ENCODE results near the gene CEP95.
"Not testable (repeated sequence)": the region's sequence is repeated elsewhere in the genome, so short reads cannot be mapped to it uniquely, and the experiment has no call there.

The CEP95 gene, protein sequence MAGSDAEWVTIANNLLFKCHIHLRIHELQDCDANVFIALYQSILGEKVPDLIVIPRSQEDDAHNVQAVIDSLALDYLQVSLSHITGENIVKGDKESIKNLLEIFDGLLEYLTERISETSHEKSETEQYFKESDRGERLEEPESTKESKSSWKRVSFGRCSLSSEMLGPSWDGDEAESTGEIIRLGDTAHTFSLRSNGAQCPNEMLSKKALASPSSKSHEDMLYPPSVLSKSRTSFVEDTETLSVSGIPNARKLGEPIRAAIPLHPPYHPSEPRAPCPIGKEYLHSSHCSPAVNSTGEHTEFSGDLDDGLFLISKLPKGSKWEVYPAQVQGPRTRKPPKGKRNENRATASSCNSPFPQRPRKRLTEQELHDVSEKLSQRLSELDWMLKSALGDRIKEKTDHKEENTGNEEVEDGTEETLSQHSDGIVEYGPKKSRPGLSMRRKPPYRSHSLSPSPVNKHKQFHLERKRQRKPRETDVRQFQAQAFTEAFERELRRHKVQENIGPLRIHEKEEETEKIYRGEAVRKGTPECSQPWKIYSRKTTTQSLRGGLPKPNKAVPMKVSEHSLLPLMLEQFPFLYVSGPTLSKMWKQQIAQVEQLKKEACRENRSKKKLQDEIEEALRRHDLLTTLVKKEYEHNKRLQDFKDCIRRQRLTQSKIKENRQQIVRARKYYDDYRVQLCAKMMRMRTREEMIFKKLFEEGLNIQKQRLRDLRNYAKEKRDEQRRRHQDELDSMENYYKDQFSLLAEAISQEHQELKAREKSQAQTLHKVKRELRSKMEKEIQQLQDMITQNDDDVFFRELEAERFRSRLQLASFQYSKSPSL

DNA sequence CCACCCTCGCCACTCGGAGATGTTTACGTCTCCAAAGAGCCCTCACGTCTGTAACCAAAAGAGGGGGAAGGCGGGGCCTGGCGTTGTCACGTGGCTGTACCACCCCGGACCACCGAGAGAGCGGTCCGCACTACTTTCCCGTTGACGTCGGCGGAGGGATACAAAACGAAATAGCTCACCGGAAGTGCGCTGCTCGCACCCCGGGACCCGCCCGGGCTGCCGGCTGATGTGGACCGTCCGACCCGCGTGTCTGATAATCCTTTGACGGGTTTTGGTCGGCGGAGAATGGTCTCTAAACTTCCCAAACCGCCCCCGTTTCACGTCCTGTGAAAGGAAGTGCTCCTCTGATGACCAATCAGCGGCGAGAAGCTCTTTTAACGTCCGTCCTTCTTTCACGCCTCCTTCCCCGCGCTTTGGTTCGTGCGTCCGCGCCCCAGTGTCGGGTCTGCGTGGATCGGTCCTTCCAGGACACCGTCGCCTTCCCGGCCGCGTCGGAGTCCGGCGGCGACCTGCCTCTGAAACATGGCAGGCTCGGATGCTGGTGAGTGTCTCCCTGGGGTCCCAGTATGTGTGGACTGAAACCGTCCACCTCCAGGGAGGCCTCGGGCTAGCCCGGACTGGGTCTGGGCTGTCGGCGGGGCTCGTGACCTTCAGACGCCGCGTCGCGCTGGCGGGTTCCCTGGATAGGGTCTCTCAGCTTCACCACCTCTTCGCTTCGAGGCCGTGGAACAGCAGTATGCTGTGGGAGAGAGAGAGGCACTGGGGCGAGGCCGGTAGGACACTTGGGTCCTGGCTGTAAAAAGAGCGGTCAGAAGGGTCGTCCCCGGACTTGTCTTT is at the start of gene CEP95:
CEP95 (plus strand) TSS at position 402 of the 837 bp plus-strand sequence; CDS start at position 523, 121 bp downstream.
- peak within 1 kb of the TSS; percentile 91 for H3K4me2 ChIP-seq
- H3K9ac ChIP-seq = peak within 1 kb of the TSS; percentile 100
- H3K36me3 ChIP-seq (ENCODE audit: insufficient read depth) = peaks cover 33% of the 10 kb centered on the region
- peaks cover 44% of the 10 kb centered on the region for H4K20me1 ChIP-seq (ENCODE audit: insufficient read depth)
- peak within 1 kb of the TSS; percentile 72 for H2AFZ ChIP-seq (ENCODE audit: low read depth)
- H3K79me2 ChIP-seq (ENCODE audit: insufficient read depth, low read depth) = peaks cover 69% of the 10 kb centered on the region
- H3K4me1 ChIP-seq (ENCODE audit: low read depth, poor library complexity, severe bottlenecking) = peaks cover 42% of the 10 kb centered on the region
- TF ChIP-seq, protein P1, sequence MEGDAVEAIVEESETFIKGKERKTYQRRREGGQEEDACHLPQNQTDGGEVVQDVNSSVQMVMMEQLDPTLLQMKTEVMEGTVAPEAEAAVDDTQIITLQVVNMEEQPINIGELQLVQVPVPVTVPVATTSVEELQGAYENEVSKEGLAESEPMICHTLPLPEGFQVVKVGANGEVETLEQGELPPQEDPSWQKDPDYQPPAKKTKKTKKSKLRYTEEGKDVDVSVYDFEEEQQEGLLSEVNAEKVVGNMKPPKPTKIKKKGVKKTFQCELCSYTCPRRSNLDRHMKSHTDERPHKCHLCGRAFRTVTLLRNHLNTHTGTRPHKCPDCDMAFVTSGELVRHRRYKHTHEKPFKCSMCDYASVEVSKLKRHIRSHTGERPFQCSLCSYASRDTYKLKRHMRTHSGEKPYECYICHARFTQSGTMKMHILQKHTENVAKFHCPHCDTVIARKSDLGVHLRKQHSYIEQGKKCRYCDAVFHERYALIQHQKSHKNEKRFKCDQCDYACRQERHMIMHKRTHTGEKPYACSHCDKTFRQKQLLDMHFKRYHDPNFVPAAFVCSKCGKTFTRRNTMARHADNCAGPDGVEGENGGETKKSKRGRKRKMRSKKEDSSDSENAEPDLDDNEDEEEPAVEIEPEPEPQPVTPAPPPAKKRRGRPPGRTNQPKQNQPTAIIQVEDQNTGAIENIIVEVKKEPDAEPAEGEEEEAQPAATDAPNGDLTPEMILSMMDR (conservative IDR thresholded peaks at IDR 0.05; ENCODE audit: low read depth, low read length) = no peak
- H3K4me3 ChIP-seq (IDR thresholded peaks at IDR 0.05; ENCODE audit: insufficient read depth, low read depth, low read length) = no peak within 1 kb of the TSS
- peak within 1 kb of the TSS; percentile 99 for H3K27ac ChIP-seq
- no peaks in the 10 kb centered on the region for H3K27me3 ChIP-seq (ENCODE audit: insufficient read depth, low read depth)

DNA sequence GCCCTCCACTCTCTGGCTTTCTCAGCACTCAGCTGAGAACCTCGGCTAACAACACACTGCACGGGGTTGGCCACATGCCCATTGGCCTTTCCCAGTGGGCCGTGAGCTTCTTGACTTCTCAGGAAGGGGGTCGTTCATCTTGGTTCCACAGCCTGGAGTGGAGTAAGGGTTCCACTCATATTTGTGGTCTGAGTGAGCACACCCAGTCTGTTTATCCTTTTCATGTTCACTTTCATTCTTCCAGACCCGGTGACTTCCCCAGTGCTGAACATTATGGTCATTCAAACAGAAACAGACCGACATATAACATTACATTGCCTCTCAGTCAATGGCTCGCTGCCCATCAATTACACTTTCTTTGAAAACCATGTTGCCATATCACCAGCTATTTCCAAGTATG is 49.6 kb upstream of the CEP95 start:
- Histone ChIP-seq H4K20me1 (ENCODE audit: insufficient read depth) (no peaks in the 10 kb centered on the region), H2AFZ (ENCODE audit: low read depth) (no peak overlapping the region), H3K4me3 (IDR thresholded peaks at IDR 0.05; ENCODE audit: insufficient read depth, low read depth, low read length) (no peak overlapping the region)

GRCh38 chr17:64458756-64459155 is 48.0 kb upstream of the CEP95 start:
- no peaks in the 10 kb centered on the region for H4K20me1 ChIP-seq (ENCODE audit: insufficient read depth)
- H2AFZ ChIP-seq (ENCODE audit: low read depth) = no peak overlapping the region
- H3K9ac ChIP-seq = no peak overlapping the region
- H3K4me1 ChIP-seq (ENCODE audit: low read depth, poor library complexity, severe bottlenecking) = peaks cover 4% of the 10 kb centered on the region
- TF ChIP-seq, protein P1 (conservative IDR thresholded peaks at IDR 0.05; ENCODE audit: low read depth, low read length) = no peak
- H3K36me3 ChIP-seq (ENCODE audit: insufficient read depth) = no peaks in the 10 kb centered on the region
- H3K4me3 ChIP-seq (IDR thresholded peaks at IDR 0.05; ENCODE audit: insufficient read depth, low read depth, low read length) = no peak overlapping the region
- no peaks in the 10 kb centered on the region for H3K27me3 ChIP-seq (ENCODE audit: insufficient read depth, low read depth)
- no peaks in the 10 kb centered on the region for H3K79me2 ChIP-seq (ENCODE audit: insufficient read depth, low read depth)
- no peak overlapping the region for H3K4me2 ChIP-seq
- no peak overlapping the region for H3K27ac ChIP-seq

More for the DNA sequence above, 49.6 kb upstream of the CEP95 start:
- no peak overlapping the region for H3K27ac ChIP-seq
- H3K79me2 ChIP-seq (ENCODE audit: insufficient read depth, low read depth) = no peaks in the 10 kb centered on the region
- TF ChIP-seq, protein P1 (conservative IDR thresholded peaks at IDR 0.05; ENCODE audit: low read depth, low read length) = no peak
- H3K27me3 ChIP-seq (ENCODE audit: insufficient read depth, low read depth) = no peaks in the 10 kb centered on the region
- no peaks in the 10 kb centered on the region for H3K36me3 ChIP-seq (ENCODE audit: insufficient read depth)
- H3K4me1 ChIP-seq (ENCODE audit: low read depth, poor library complexity, severe bottlenecking) = peaks cover 4% of the 10 kb centered on the region
- H3K9ac ChIP-seq = no peak overlapping the region
- no peak overlapping the region for H3K4me2 ChIP-seq

GRCh38 chr17:64459284-64459747 is 47.5 kb upstream of the CEP95 start:
- no peaks in the 10 kb centered on the region for H4K20me1 ChIP-seq (ENCODE audit: insufficient read depth)
- H3K4me1 ChIP-seq (ENCODE audit: low read depth, poor library complexity, severe bottlenecking) = peaks cover 4% of the 10 kb centered on the region
- H2AFZ ChIP-seq (ENCODE audit: low read depth) = no peak overlapping the region
- no peak overlapping the region for H3K9ac ChIP-seq
- H3K4me3 ChIP-seq (IDR thresholded peaks at IDR 0.05; ENCODE audit: insufficient read depth, low read depth, low read length) = no peak overlapping the region
- H3K79me2 ChIP-seq (ENCODE audit: insufficient read depth, low read depth) = no peaks in the 10 kb centered on the region
- no peak overlapping the region for H3K4me2 ChIP-seq
- TF ChIP-seq, protein P1 (conservative IDR thresholded peaks at IDR 0.05; ENCODE audit: low read depth, low read length) = no peak
- no peak overlapping the region for H3K27ac ChIP-seq
- no peaks in the 10 kb centered on the region for H3K36me3 ChIP-seq (ENCODE audit: insufficient read depth)
- no peaks in the 10 kb centered on the region for H3K27me3 ChIP-seq (ENCODE audit: insufficient read depth, low read depth)

- H3K79me2 ChIP-seq (ENCODE audit: insufficient read depth, low read depth); H3K36me3 ChIP-seq (ENCODE audit: insufficient read depth); H4K20me1 ChIP-seq (ENCODE audit: insufficient read depth); H3K27ac ChIP-seq; H3K27me3 ChIP-seq (ENCODE audit: insufficient read depth, low read depth); H2AFZ ChIP-seq (ENCODE audit: low read depth); H3K4me3 ChIP-seq (IDR thresholded peaks at IDR 0.05; ENCODE audit: insufficient read depth, low read depth, low read length); H3K9ac ChIP-seq; H3K4me2 ChIP-seq; H3K4me1 ChIP-seq (ENCODE audit: low read depth, poor library complexity, severe bottlenecking): not testable (repeated sequence)
These were observed 47.0 kb upstream of the CEP95 start for GRCh38 chr17:64459818-64460217.

Data from KMS-11 (cell line).